Measurements from ENCODE around the gene MRGPRE. TPM values are rescaled to one million over a fixed set of nuclear protein-coding genes. Genes with fewer than 3 reads are reported as not detected.

Gene MRGPRE
- total RNA-seq, 2 donors from 2014 or later: not detected

- no peak for DNase-seq
- H3K36me3 Mint-ChIP-seq (ENCODE audit: low read depth): no peaks in the 10 kb centered on the region
- no peak overlapping the region for H3K4me3 Mint-ChIP-seq
- ATAC-seq: no peak
- no peaks in the 10 kb centered on the region for H3K9me3 ChIP-seq (ENCODE audit: control insufficient read depth, low read length, poor library complexity, severe bottlenecking)
- no peak overlapping the region for H3K27ac Mint-ChIP-seq
- peaks cover 10% of the 10 kb centered on the region for H3K27me3 Mint-ChIP-seq
- no peaks in the 10 kb centered on the region for H3K4me1 Mint-ChIP-seq
Observed at GRCh38 chr11:3181725-3182461, 50.3 kb downstream of the MRGPRE start.

- H3K9me3 ChIP-seq (ENCODE audit: control insufficient read depth, low read length, poor library complexity, severe bottlenecking): no peaks in the 10 kb centered on the region
- Mint-ChIP-seq H3K4me1 (no peaks in the 10 kb centered on the region), H3K27ac (no peak overlapping the region), H3K27me3 (peaks cover 6% of the 10 kb centered on the region), H3K4me3 (no peak overlapping the region), H3K36me3 (ENCODE audit: low read depth) (no peaks in the 10 kb centered on the region)
- ATAC-seq (no peak), DNase-seq (no peak)
Observed at GRCh38 chr11:3180869-3181268, 51.3 kb downstream of the MRGPRE start.

- no peaks in the 10 kb centered on the region for H3K36me3 Mint-ChIP-seq (ENCODE audit: low read depth)
- H3K4me3 Mint-ChIP-seq: no peak overlapping the region
- H3K27me3 Mint-ChIP-seq: peaks cover 6% of the 10 kb centered on the region
- DNase-seq: no peak
- ATAC-seq: no peak
- H3K4me1 Mint-ChIP-seq: no peaks in the 10 kb centered on the region
- H3K27ac Mint-ChIP-seq: no peak overlapping the region
- H3K9me3 ChIP-seq (ENCODE audit: control insufficient read depth, low read length, poor library complexity, severe bottlenecking): no peaks in the 10 kb centered on the region
Observed at GRCh38 chr11:3178349-3178748, 53.9 kb downstream of the MRGPRE start.

- H3K9me3 ChIP-seq (ENCODE audit: control insufficient read depth, low read length, poor library complexity, severe bottlenecking): no peaks in the 10 kb centered on the region
- Mint-ChIP-seq H3K36me3 (ENCODE audit: low read depth) (no peaks in the 10 kb centered on the region), H3K27ac (no peak overlapping the region), H3K4me1 (no peaks in the 10 kb centered on the region), H3K4me3 (no peak overlapping the region), H3K27me3 (peaks cover 6% of the 10 kb centered on the region)
- DNase-seq (no peak), ATAC-seq (no peak)
Observed at GRCh38 chr11:3177931-3178330, 54.3 kb downstream of the MRGPRE start.

Other genes with a start within 250 kb of the MRGPRE start
- 100 to 1,000 TPM; 229 to 275 TPM for gene NAP1L4, start 240.1 kb downstream of the MRGPRE start, total RNA-seq
- gene CARS1, start 175.0 kb downstream of the MRGPRE start, total RNA-seq: 10 to 100 TPM; 41.4 to 52.0 TPM
- gene OSBPL5, start 67.1 kb downstream of the MRGPRE start, total RNA-seq: 1 to 10 TPM; 6.8 to 8.1 TPM
- not detected for gene MRGPRG, start 13.6 kb downstream of the MRGPRE start, total RNA-seq
- gene ZNF195, start 146.7 kb upstream of the MRGPRE start, total RNA-seq: 10 to 100 TPM; 21.5 to 27.6 TPM

Data from T-helper 17 cell (primary cell).